Ascending aorta (tissue), 2 donors: ENCODE data around the gene JAM3. TPM values are rescaled to one million over a fixed set of nuclear protein-coding genes. Genes with fewer than 3 reads are reported as not detected.
A peak's percentile ranks its signal among the peaks of the same experiment; 100 is the strongest.

Source experiments
- DNase-seq, 2 donors: peaks; one replicate each; pipeline ENCODE4 v3.0.0-alpha.2; 2019; ENCODE audit warnings: low spot score in 2 of 2
- H3K27ac ChIP-seq, 2 donors: fragments of 200-600 bp; sonication (generic); one replicate each; pipeline ENCODE4 v1.5.1; 2016 to 2017; ENCODE audit warnings: mild to moderate bottlenecking in 1 of 2
- H3K27me3 ChIP-seq: fragments of 200-600 bp; sonication (generic); one replicate; pipeline ENCODE4 v1.5.1; 2017
- H3K36me3 ChIP-seq, 2 donors: fragments of 200-600 bp; sonication (generic); one replicate each; pipeline ENCODE4 v1.5.1; 2016
- H3K4me1 ChIP-seq, 2 donors: fragments of 200-600 bp; sonication (generic); one replicate each; pipeline ENCODE4 v1.5.1; 2016 to 2017; ENCODE audit warnings: mild to moderate bottlenecking in 1 of 2
- H3K4me3 ChIP-seq, 2 donors: fragments of 200-600 bp; sonication (generic); one replicate each; pipeline ENCODE4 v1.5.1; 2016 to 2017; ENCODE audit warnings: mild to moderate bottlenecking in 1 of 2
- H3K9me3 ChIP-seq, 2 donors: fragments of 200-600 bp; sonication (generic); one replicate each; pipeline ENCODE4 v1.5.1; 2016
- CTCF ChIP-seq, 3 experiments: fragments of 200-600 bp in 2 of 3; fragments of 450-650 bp in 1 of 3; sonication (generic) in 2 of 3; IDR thresholded peaks; one replicate each; pipeline ENCODE4 v1.5.1; 2016 to 2019; ENCODE audit warnings: antibody characterized with exemption in 3 of 3, mild to moderate bottlenecking in 1 of 3, moderate library complexity in 1 of 3
- intact Hi-C: fragments of 100-400 bp; cut with DNase I; formaldehyde crosslinking; loops from one replicate; pipeline ENCODE4 v1.15.1; 2023
- total RNA-seq: library from RNA; depleted of rRNA; stranded (reverse); fragments of >200 nt; gene quantifications from one replicate; pipeline ENCODE4 v1.1.0, GENCODE V29; 2016

JAM3 gene
- total RNA-seq, 1 donor from 2014 or later = 59.8 TPM

GRCh38 chr11:134044514-134045284 is 24.2 kb upstream of the JAM3 start:
- H3K27ac ChIP-seq = no peak overlapping the region
- TF ChIP-seq CTCF (IDR thresholded peaks at IDR 0.05) = no peak

GRCh38 chr11:134045799-134046635 is 22.9 kb upstream of the JAM3 start:
- intact Hi-C loops = loop anchor here (1.0 to 5.0 kb wide), 2 partner anchors 119 to 286 kb away; partner anchors contain the start of gene GLB1L2

More at GRCh38 chr11:134044514-134045284, 24.2 kb upstream of the JAM3 start:
- Histone ChIP-seq H3K4me1 (peaks cover 4 to 15% of the 10 kb centered on the region in 2 donors), H3K9me3 (no peaks in the 10 kb centered on the region), H3K36me3 (no peaks in the 10 kb centered on the region), H3K27me3 (no peaks in the 10 kb centered on the region), H3K4me3 (no peak overlapping the region)
- DNase-seq = peak in 1 of 2 donors; percentile 55
- intact Hi-C loops = loop anchor here (1.0 to 5.0 kb wide), 2 partner anchors 117 to 288 kb away; partner anchors contain the start of gene GLB1L2

GRCh38 chr11:134046681-134047449 is 22.0 kb upstream of the JAM3 start:
- no peaks in the 10 kb centered on the region for H3K36me3 ChIP-seq
- H3K4me3 ChIP-seq = peak overlapping the region in 1 of 2 donors; percentile 21
- peaks cover 4 to 17% of the 10 kb centered on the region in 2 donors for H3K4me1 ChIP-seq
- intact Hi-C loops = loop anchor here (1.0 to 5.0 kb wide), 3 partner anchors 10 to 285 kb away; partner anchors contain the start of gene GLB1L2
- peak overlapping the region; percentile 73 to 80 for H3K27ac ChIP-seq
- no peaks in the 10 kb centered on the region for H3K9me3 ChIP-seq
- no peaks in the 10 kb centered on the region for H3K27me3 ChIP-seq
- DNase-seq = no peak
- TF ChIP-seq CTCF (IDR thresholded peaks at IDR 0.05) = no peak

More at GRCh38 chr11:134045799-134046635, 22.9 kb upstream of the JAM3 start:
- peaks cover 4 to 17% of the 10 kb centered on the region in 2 donors for H3K4me1 ChIP-seq
- DNase-seq = no peak
- no peaks in the 10 kb centered on the region for H3K9me3 ChIP-seq
- peak; percentile 47 to 65 (median 51) for TF ChIP-seq CTCF (IDR thresholded peaks at IDR 0.05)
- H3K27ac ChIP-seq = peak overlapping the region; percentile 73 to 80
- no peaks in the 10 kb centered on the region for H3K36me3 ChIP-seq
- H3K4me3 ChIP-seq = no peak overlapping the region
- H3K27me3 ChIP-seq = no peaks in the 10 kb centered on the region

- peak; percentile 76 to 97 for DNase-seq
- H3K27ac ChIP-seq = peak overlapping the region; percentile 73 to 80
- peak overlapping the region in 1 of 2 donors; percentile 21 for H3K4me3 ChIP-seq
- intact Hi-C loops = loop anchor here (1.0 to 5.0 kb wide), 3 partner anchors 10 to 285 kb away; partner anchors contain the start of gene GLB1L2
- TF ChIP-seq CTCF (IDR thresholded peaks at IDR 0.05) = no peak
- no peaks in the 10 kb centered on the region for H3K27me3 ChIP-seq
- H3K4me1 ChIP-seq = peaks cover 4 to 17% of the 10 kb centered on the region in 2 donors
- H3K9me3 ChIP-seq = no peaks in the 10 kb centered on the region
- no peaks in the 10 kb centered on the region for H3K36me3 ChIP-seq
Measured at GRCh38 chr11:134047586-134047999, 21.3 kb upstream of the JAM3 start.

GRCh38 chr11:134048028-134048427 is 20.8 kb upstream of the JAM3 start:
- Histone ChIP-seq H3K9me3 (no peaks in the 10 kb centered on the region), H3K4me3 (peak overlapping the region in 1 of 2 donors; percentile 21), H3K4me1 (peaks cover 4 to 17% of the 10 kb centered on the region in 2 donors), H3K27me3 (no peaks in the 10 kb centered on the region), H3K27ac (peak overlapping the region; percentile 23 to 73), H3K36me3 (no peaks in the 10 kb centered on the region)
- intact Hi-C loops = loop anchor here (5.0 kb wide), 1 partner anchor 284 kb away; the partner anchor contains the start of gene GLB1L2
- no peak for TF ChIP-seq CTCF (IDR thresholded peaks at IDR 0.05)
- DNase-seq = no peak
